GM12878 (cell line): ENCODE results near the gene PLEKHA7. TPM values are rescaled to one million over a fixed set of nuclear protein-coding genes. Genes with fewer than 3 reads are reported as not detected.

Experiments used
- CEBPZ ChIP-seq: fragments of 150-350 bp; IDR thresholded peaks from 2 replicates; pipeline ENCODE4 v1.6.1; 2016; ENCODE audit warnings: low read depth, low read length
- CHD1 ChIP-seq: IDR thresholded peaks from 2 replicates; pipeline ENCODE4 v1.6.1; 2012; ENCODE audit warnings: low read depth, low read length, improper control_type of control experiment
- E4F1 ChIP-seq: fragments of 450-650 bp; IDR thresholded peaks from 2 replicates; pipeline ENCODE4 v1.6.1; 2018; ENCODE audit warnings: borderline replicate concordance, mild to moderate bottlenecking; ENCODE audit not compliant: partially characterized antibody
- JUNB ChIP-seq: IDR thresholded peaks from 2 replicates; pipeline ENCODE4 v1.6.1; 2016; ENCODE audit warnings: antibody characterized with exemption, mild to moderate bottlenecking
- POLR2A ChIP-seq: IDR thresholded peaks from 2 replicates; pipeline ENCODE4 v1.6.1; 2011; ENCODE audit warnings: low read depth, mild to moderate bottlenecking, low read length
- RBBP5 ChIP-seq: fragments of 200-600 bp; sonication (generic); conservative IDR thresholded peaks from 2 replicates; pipeline ENCODE4 v1.6.1; 2016
- SRF ChIP-seq, 2 experiments: IDR thresholded peaks; 2 replicates each; pipeline ENCODE4 v1.6.1; 2011; ENCODE audit warnings: low read depth in 2 of 2, low read length in 2 of 2, mild to moderate bottlenecking in 1 of 2, moderate library complexity in 1 of 2
- STAT3 ChIP-seq: IDR thresholded peaks from 2 replicates; pipeline ENCODE4 v1.6.1; 2011; ENCODE audit warnings: low read depth, low read length, improper control_type of control experiment
- ZBED1 ChIP-seq: IDR thresholded peaks from 2 replicates; pipeline ENCODE4 v1.6.1; 2016; ENCODE audit warnings: borderline replicate concordance
- polyA plus RNA-seq, 11 experiments: library from polyadenylated mRNA; depleted of rRNA in 4 of 11; unstranded in 6 of 11; stranded (reverse) in 5 of 11; fragments of >200 nt; fragmentation: Nextera tagmentation in 4 of 11; fragmentation: Illumina TruSeq in 1 of 11; extraction: Ambion mirVana in 4 of 11; extraction: Trizol in 1 of 11; gene quantifications; 1 replicate in 1 of 11; 2 replicates in 10 of 11; pipeline versions ENCODE4 v1.2.1 to v1.2.3, GENCODE V29; 2011 to 2016; ENCODE audit warnings: inconsistent platforms in 2 of 11, missing spikeins in 2 of 11, low read depth in 1 of 11
- total RNA-seq, 4 experiments: library from RNA; depleted of rRNA in 3 of 4; stranded (reverse); fragments of >200 nt in 3 of 4; fragmentation: Illumina TruSeq in 1 of 4; extraction: Trizol in 1 of 4; gene quantifications; 2 replicates each; pipeline versions ENCODE4 v1.2.1 to v1.2.3, GENCODE V29; 2013 to 2021
- TF ChIP-seq, protein P1 (sequence below): IDR thresholded peaks from 2 replicates; pipeline ENCODE4 v1.6.1; 2012; ENCODE audit warnings: low read length, inconsistent platforms

Gene PLEKHA7
- total and polyA plus RNA-seq, 10 of the 15 experiments (the other 5 are each of a cell fraction or from before 2014, with no cell fraction given): 0.45 to 5.3 (median 2.1) TPM

DNA sequence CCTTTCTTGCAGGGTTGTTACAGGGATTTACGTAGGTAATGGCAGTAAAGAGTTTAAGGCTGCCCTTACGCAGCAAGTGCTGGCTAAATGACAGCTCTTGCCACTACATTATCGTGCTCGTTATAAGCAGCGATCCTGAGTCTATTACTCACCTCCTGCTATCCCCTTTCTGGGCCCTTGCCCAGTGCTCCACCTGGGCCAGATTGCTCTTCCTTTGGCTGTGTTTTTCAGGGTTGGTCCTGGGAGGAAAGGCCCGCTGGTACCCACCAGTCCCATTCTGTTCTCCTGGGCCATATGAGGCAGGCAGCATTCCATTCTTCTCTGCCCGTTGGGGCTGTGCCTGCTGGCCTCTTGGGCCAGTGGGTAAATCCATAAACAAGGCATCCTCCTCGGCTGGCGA lies 188.2 kb downstream of the PLEKHA7 start (continued):
- TF ChIP-seq E4F1 (no peak), STAT3 (no peak), CHD1 (no peak), ZBED1 (no peak), SRF (IDR thresholded peaks at IDR 0.05; ENCODE audit: low read depth in 2 of 2, low read length in 2 of 2) (no peak), JUNB (no peak), RBBP5 (no peak), CEBPZ (no peak), POLR2A (no peak)
- TF ChIP-seq, protein P1, sequence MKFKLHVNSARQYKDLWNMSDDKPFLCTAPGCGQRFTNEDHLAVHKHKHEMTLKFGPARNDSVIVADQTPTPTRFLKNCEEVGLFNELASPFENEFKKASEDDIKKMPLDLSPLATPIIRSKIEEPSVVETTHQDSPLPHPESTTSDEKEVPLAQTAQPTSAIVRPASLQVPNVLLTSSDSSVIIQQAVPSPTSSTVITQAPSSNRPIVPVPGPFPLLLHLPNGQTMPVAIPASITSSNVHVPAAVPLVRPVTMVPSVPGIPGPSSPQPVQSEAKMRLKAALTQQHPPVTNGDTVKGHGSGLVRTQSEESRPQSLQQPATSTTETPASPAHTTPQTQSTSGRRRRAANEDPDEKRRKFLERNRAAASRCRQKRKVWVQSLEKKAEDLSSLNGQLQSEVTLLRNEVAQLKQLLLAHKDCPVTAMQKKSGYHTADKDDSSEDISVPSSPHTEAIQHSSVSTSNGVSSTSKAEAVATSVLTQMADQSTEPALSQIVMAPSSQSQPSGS: no peak
- TF ChIP-seq, all 136 proteins: peak for 0
